Measurements from ENCODE around the gene NRARP.
"Not testable (repeated sequence)": the region's sequence is repeated elsewhere in the genome, so short reads cannot be mapped to it uniquely, and the experiment has no call there.

NRARP gene, protein sequence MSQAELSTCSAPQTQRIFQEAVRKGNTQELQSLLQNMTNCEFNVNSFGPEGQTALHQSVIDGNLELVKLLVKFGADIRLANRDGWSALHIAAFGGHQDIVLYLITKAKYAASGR

GRCh38 chr9:137302118-137302448, at the start of gene NRARP:
Gene NRARP (minus strand): TSS chr9:137302271. CDS start chr9:137301928, 343 bp downstream.
- no peaks in the 10 kb centered on the region for H3K36me3 Mint-ChIP-seq
- no peaks in the 10 kb centered on the region for H3K9me3 Mint-ChIP-seq
- no peak within 1 kb of the TSS for H3K27ac Mint-ChIP-seq
- peak; percentile 88 for ATAC-seq
- H3K4me1 Mint-ChIP-seq, result peaks cover 23% of the 10 kb centered on the region
- peak within 1 kb of the TSS; percentile 51 for H3K4me3 Mint-ChIP-seq
- peaks cover 68% of the 10 kb centered on the region for H3K27me3 Mint-ChIP-seq

- H3K4me3 Mint-ChIP-seq, result no peak overlapping the region
- H3K4me1 Mint-ChIP-seq, result no peaks in the 10 kb centered on the region
- H3K9me3 Mint-ChIP-seq, result peaks cover 11% of the 10 kb centered on the region
Observed at GRCh38 chr9:137350696-137351584, 48.9 kb upstream of the NRARP start.

GRCh38 chr9:137349471-137350033, 47.5 kb upstream of the NRARP start:
- no peak overlapping the region for H3K4me3 Mint-ChIP-seq
- H3K27ac Mint-ChIP-seq, result no peak overlapping the region
- peaks cover 5% of the 10 kb centered on the region for H3K9me3 Mint-ChIP-seq
- peaks cover 15% of the 10 kb centered on the region for H3K36me3 Mint-ChIP-seq
- H3K27me3 Mint-ChIP-seq, result no peaks in the 10 kb centered on the region
- no peak for ATAC-seq
- no peaks in the 10 kb centered on the region for H3K4me1 Mint-ChIP-seq

More at GRCh38 chr9:137350696-137351584, 48.9 kb upstream of the NRARP start:
- ATAC-seq, result peak; percentile 3
- Mint-ChIP-seq H3K27me3 (no peaks in the 10 kb centered on the region), H3K36me3 (peaks cover 15% of the 10 kb centered on the region), H3K27ac (no peak overlapping the region)

GRCh38 chr9:137348769-137349470, 46.8 kb upstream of the NRARP start:
- no peak for ATAC-seq
- H3K27ac Mint-ChIP-seq, result no peak overlapping the region
- no peaks in the 10 kb centered on the region for H3K4me1 Mint-ChIP-seq
- H3K36me3 Mint-ChIP-seq, result peaks cover 15% of the 10 kb centered on the region
- H3K9me3 Mint-ChIP-seq, result peaks cover 5% of the 10 kb centered on the region
- H3K27me3 Mint-ChIP-seq, result no peaks in the 10 kb centered on the region
- H3K4me3 Mint-ChIP-seq, result no peak overlapping the region

GRCh38 chr9:137347928-137348327, 45.9 kb upstream of the NRARP start:
- no peak overlapping the region for H3K4me3 Mint-ChIP-seq
- H3K36me3 Mint-ChIP-seq, result peaks cover 15% of the 10 kb centered on the region
- no peaks in the 10 kb centered on the region for H3K4me1 Mint-ChIP-seq
- H3K27me3 Mint-ChIP-seq, result no peaks in the 10 kb centered on the region
- ATAC-seq, result no peak
- H3K9me3 Mint-ChIP-seq, result peaks cover 5% of the 10 kb centered on the region
- H3K27ac Mint-ChIP-seq, result no peak overlapping the region

GRCh38 chr9:137342482-137342881, 40.4 kb upstream of the NRARP start:
- Mint-ChIP-seq H3K36me3 (peaks cover 14% of the 10 kb centered on the region), H3K4me1 (no peaks in the 10 kb centered on the region), H3K4me3 (no peak overlapping the region), H3K9me3 (peaks cover 5% of the 10 kb centered on the region), H3K27me3 (no peaks in the 10 kb centered on the region), H3K27ac (no peak overlapping the region)
- ATAC-seq, result no peak

GRCh38 chr9:137341227-137341626, 39.2 kb upstream of the NRARP start:
- ATAC-seq, result no peak
- no peak overlapping the region for H3K27ac Mint-ChIP-seq
- H3K4me3 Mint-ChIP-seq, result no peak overlapping the region
- no peaks in the 10 kb centered on the region for H3K4me1 Mint-ChIP-seq
- H3K9me3 Mint-ChIP-seq, result peaks cover under 1% of the 10 kb centered on the region
- H3K27me3 Mint-ChIP-seq, result no peaks in the 10 kb centered on the region
- H3K36me3 Mint-ChIP-seq, result peaks cover 1% of the 10 kb centered on the region

DNA sequence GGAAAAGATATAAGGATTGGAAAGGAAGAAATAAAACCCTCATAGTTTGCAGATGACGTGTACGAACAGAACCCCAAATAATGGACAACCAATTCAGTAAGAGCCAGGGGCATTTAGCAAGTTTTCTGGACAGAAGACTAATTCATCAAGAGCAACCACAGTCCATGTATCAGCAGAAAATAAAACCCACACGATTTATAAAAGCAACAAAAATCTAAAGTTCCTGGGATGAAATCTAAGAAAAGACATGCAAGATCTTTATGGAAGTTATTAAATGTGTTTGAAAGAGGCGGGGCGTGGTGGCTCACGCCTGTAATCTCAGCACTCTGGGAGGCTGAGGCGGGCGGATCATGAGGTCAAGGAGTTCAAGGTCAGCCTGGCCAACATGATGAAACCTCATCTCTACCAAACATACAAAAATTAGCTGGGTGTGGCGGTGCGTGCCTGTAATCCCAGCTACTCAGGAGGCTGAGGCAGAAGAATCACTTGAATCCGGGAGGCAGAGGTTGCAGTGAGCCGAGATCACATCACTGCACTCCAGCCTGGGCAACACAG, 37.9 kb upstream of the NRARP start:
- H3K36me3 Mint-ChIP-seq, H3K27me3 Mint-ChIP-seq, H3K27ac Mint-ChIP-seq, H3K9me3 Mint-ChIP-seq, H3K4me3 Mint-ChIP-seq, H3K4me1 Mint-ChIP-seq, ATAC-seq: not testable (repeated sequence)

DNA sequence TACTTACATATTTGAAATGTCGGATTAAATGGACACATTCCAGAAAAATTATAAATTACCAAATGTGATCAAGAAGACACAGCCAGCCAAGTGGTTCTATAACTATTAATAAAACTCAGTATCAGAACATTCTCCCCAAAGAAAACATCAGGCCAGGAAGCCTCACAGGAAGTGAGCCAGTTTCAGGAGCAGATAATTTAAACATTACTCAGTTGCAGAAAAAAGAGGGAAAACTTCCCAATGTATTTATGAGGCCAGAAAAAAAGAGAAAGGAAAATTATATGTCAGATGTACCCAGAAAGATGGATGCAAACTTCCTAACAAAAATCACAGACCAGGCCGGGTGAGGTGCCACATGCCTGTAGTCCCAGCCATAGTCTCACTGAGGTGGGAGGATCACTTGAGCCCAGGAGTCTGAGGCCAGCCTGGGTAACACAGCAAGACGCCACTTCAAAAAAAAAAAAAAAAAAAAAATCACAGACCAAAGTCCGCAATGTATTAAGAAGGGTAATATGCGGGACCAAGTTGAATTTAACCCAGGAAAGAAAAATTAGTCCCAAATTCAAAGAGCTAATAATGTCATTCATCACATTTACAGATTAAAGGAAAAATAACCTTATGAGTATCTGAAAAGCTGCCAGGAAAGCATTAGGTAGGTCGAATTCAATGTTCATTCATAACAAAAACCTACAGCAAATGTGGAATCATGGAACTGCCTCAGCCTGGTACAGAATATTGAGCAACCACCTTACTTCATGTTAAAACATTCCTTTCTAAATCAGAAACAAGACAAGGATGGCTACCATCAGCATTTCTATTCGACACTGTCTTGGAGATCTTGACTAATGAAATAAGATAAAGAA, 37.2 kb upstream of the NRARP start:
- no peaks in the 10 kb centered on the region for H3K27me3 Mint-ChIP-seq
- no peaks in the 10 kb centered on the region for H3K36me3 Mint-ChIP-seq
- peaks cover 7% of the 10 kb centered on the region for H3K4me1 Mint-ChIP-seq

GRCh38 chr9:137336735-137337134, 34.7 kb upstream of the NRARP start:
- no peak for ATAC-seq
- Mint-ChIP-seq H3K27me3 (no peaks in the 10 kb centered on the region), H3K4me3 (no peak overlapping the region), H3K36me3 (no peaks in the 10 kb centered on the region), H3K27ac (no peak overlapping the region), H3K4me1 (peaks cover 7% of the 10 kb centered on the region), H3K9me3 (no peaks in the 10 kb centered on the region)

More for the DNA sequence above, 37.2 kb upstream of the NRARP start:
- H3K4me3 Mint-ChIP-seq, result no peak overlapping the region
- H3K9me3 Mint-ChIP-seq, result no peaks in the 10 kb centered on the region
- no peak overlapping the region for H3K27ac Mint-ChIP-seq
- no peak for ATAC-seq

DNA sequence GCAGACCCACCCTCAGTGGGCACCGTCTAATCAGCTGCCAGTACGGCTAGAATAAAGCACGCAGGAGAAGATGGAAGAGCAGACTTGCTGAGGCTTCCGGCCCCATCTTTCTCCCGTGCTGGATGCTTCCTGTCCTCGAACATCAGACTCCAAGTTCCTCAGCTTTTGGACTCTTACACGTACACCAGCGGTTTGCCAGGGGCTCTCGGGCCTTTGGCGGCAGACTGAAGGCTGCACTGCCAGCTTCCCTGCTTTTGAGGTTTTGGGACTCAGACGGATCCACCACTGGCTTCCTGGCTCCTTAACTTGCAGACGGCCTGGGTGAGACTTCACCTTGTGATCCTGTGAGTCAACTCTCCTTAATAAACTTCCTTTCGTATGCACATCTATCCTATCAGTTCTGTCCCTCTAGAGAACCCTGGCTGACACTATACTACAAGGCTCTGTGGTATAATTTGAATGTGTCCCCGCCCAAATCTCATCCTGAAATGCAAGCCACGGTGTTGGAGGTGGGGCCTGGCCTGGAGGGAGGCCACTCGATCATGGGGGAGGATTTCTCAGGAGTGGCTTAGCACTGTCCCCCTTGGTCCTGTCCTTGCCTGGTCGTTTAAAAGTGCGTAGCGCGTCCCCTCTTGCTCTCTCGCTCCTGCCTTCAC, 31.1 kb upstream of the NRARP start:
- Mint-ChIP-seq H3K27me3 (peaks cover 1% of the 10 kb centered on the region), H3K9me3 (peaks cover 4% of the 10 kb centered on the region), H3K27ac (no peak overlapping the region), H3K4me1 (peaks cover 7% of the 10 kb centered on the region), H3K4me3 (no peak overlapping the region), H3K36me3 (no peaks in the 10 kb centered on the region)
- ATAC-seq, result no peak

DNA sequence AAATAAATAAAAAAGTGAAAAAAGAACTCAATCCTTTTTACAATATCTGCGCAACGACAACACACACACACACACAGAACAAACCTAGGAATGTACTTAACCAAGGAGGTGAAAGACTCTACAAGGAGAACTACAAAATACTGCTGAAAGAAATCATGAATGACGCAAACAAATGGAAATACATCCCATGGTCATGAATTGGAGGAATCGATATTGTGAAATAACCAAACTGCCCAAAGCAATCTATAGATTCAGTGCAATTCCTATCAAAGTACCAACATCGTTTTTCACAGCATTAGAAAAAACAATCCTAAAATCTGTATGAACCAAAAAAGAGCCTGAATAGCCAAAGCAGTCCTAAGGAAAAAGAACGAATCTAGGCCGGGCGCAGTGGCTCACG, 29.9 kb upstream of the NRARP start:
- peaks cover 12% of the 10 kb centered on the region for H3K4me1 Mint-ChIP-seq
- peaks cover 14% of the 10 kb centered on the region for H3K27me3 Mint-ChIP-seq
- peaks cover 7% of the 10 kb centered on the region for H3K9me3 Mint-ChIP-seq
- no peak overlapping the region for H3K27ac Mint-ChIP-seq
- no peak overlapping the region for H3K4me3 Mint-ChIP-seq
- ATAC-seq, result no peak
- H3K36me3 Mint-ChIP-seq, result no peaks in the 10 kb centered on the region

DNA sequence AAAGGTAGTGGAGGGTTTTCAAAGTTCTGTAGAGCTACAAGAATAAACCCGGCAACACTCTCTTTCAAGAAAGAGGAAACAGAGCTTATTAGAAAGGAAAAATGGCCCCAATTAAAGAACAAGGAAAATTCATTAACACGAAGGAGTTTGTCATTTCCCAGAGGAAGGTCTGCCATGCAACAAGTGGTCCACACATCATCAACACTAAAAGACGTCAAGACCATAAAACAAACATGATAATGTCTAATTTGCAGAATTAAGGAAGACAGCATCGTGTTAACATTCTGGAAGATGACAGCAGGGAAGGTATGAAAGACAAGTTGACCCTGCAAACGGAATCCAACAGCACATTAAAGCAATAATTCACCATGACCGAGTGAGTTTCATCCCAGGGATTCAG, 28.6 kb upstream of the NRARP start:
- Mint-ChIP-seq H3K4me1 (peaks cover 24% of the 10 kb centered on the region), H3K36me3 (no peaks in the 10 kb centered on the region), H3K9me3 (peaks cover 9% of the 10 kb centered on the region), H3K27me3 (peaks cover 19% of the 10 kb centered on the region), H3K4me3 (no peak overlapping the region), H3K27ac (peak overlapping the region; percentile 13)
- no peak for ATAC-seq

DNA sequence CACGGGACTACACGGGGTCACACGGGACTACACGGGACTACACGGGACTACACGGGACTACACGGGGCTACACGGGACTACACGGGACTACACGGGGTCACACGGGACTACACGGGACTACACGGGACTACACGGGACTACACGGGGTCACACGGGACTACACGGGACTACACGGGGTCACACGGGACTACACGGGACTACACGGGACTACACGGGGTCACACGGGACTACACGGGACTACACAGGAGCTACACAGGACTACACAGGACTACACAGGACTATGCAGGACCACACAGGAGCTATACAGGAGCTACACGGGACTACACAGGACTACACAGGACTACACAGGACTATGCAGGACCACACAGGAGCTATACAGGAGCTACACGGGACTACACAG, 27.5 kb upstream of the NRARP start:
- H3K9me3 Mint-ChIP-seq, H3K4me3 Mint-ChIP-seq, H3K27ac Mint-ChIP-seq, H3K36me3 Mint-ChIP-seq, ATAC-seq: not testable (repeated sequence)
- peaks cover 19% of the 10 kb centered on the region for H3K27me3 Mint-ChIP-seq
- H3K4me1 Mint-ChIP-seq, result peaks cover 19% of the 10 kb centered on the region

All from stimulated activated memory B cell treated with anti-CD40 and anti-IgM and Interleukin-4, amounts not matched to agents 10 μg/mL and 1 μg/mL and 100 μg/mL, for 72 hours (primary cell).